Sciatic nerve (tissue), 2 donors: ENCODE data around the gene MSANTD1. TPM values are rescaled to one million over a fixed set of nuclear protein-coding genes. Genes with fewer than 3 reads are reported as not detected.
A peak's percentile ranks its signal among the peaks of the same experiment; 100 is the strongest.

Source experiments
- ATAC-seq: fragments of 200-7000 bp; cut with Tn5 transposase; one replicate; pipeline ENCODE4 v1.9.1; 2020; ENCODE audit warnings: mild to moderate bottlenecking, moderate library complexity
- DNase-seq: peaks from one replicate; pipeline ENCODE4 v3.0.0-alpha.2; 2020; ENCODE audit warnings: low spot score
- intact Hi-C: fragments of 100-400 bp; cut with DNase I; formaldehyde crosslinking; loops from one replicate; pipeline ENCODE4 v1.14.2; 2022
- total RNA-seq: library from RNA; stranded (reverse); fragmentation: NEBNext Ultra II Directional; extraction: Animal tissue kit (Norgen Biotek cat#: 25700); gene quantifications from one replicate; pipeline ENCODE4 v1.2.1, GENCODE V29; 2021
- donor health status: DM: no; HTN: no; CAD: no.
- donor health status: DM: no; HTN: no; CAD: no.

Gene MSANTD1
- total RNA-seq, 1 donor from 2014 or later = 1.8 TPM

GRCh38 chr4:3283483-3283882 lies 34.5 kb downstream of the MSANTD1 start:
- DNase-seq (no peak), ATAC-seq (no peak)
- intact Hi-C loops = no loop called here

- intact Hi-C loops = no loop called here
- no peak for ATAC-seq
- peak; percentile 38 for DNase-seq
Observed at GRCh38 chr4:3283916-3284315, 35.0 kb downstream of the MSANTD1 start.

- DNase-seq = peak; percentile 49
- ATAC-seq = no peak
- intact Hi-C loops = no loop called here
Observed at GRCh38 chr4:3284734-3285557, 36.0 kb downstream of the MSANTD1 start.

GRCh38 chr4:3285558-3286334 lies 36.8 kb downstream of the MSANTD1 start:
- intact Hi-C loops = no loop called here
- peak; percentile 49 for ATAC-seq
- peak; percentile 61 for DNase-seq

GRCh38 chr4:3286335-3287175 lies 37.6 kb downstream of the MSANTD1 start:
- ATAC-seq (peak; percentile 24), DNase-seq (peak; percentile 51)
- intact Hi-C loops = no loop called here

GRCh38 chr4:3287271-3287971 lies 38.5 kb downstream of the MSANTD1 start:
- ATAC-seq (no peak), DNase-seq (peak; percentile 44)
- intact Hi-C loops = no loop called here

GRCh38 chr4:3287972-3288570 lies 39.1 kb downstream of the MSANTD1 start:
- DNase-seq (peak; percentile 53), ATAC-seq (no peak)
- intact Hi-C loops = no loop called here

- no peak for ATAC-seq
- DNase-seq = peak; percentile 54
- intact Hi-C loops = no loop called here
Observed at GRCh38 chr4:3288571-3289094, 39.7 kb downstream of the MSANTD1 start.

GRCh38 chr4:3290476-3290875 lies 41.5 kb downstream of the MSANTD1 start:
- intact Hi-C loops = no loop called here
- peak; percentile 44 for DNase-seq
- no peak for ATAC-seq

- ATAC-seq (no peak), DNase-seq (peak; percentile 58)
- intact Hi-C loops = no loop called here
Observed at GRCh38 chr4:3290889-3291321, 41.9 kb downstream of the MSANTD1 start.

GRCh38 chr4:3291411-3291968 lies 42.5 kb downstream of the MSANTD1 start:
- ATAC-seq = no peak
- no peak for DNase-seq
- intact Hi-C loops = no loop called here

- intact Hi-C loops = no loop called here
- DNase-seq (peak; percentile 78), ATAC-seq (peak; percentile 52)
Observed at GRCh38 chr4:3291969-3292570, 43.1 kb downstream of the MSANTD1 start.

GRCh38 chr4:3292571-3293400 lies 43.8 kb downstream of the MSANTD1 start, which contains the start of gene RGS12:
RGS12 (plus strand) TSS chr4:3293021; CDS start chr4:3316171, 23,150 bp downstream.
- ATAC-seq = peak; percentile 97
- intact Hi-C loops = no loop called here
- DNase-seq = peak; percentile 98

GRCh38 chr4:3293401-3294391 lies 44.7 kb downstream of the MSANTD1 start:
- ATAC-seq (peak; percentile 3), DNase-seq (peak; percentile 67)
- intact Hi-C loops = no loop called here
